ENCODE data around the gene CIDEA. TPM values are rescaled to one million over a fixed set of nuclear protein-coding genes. Genes with fewer than 3 reads are reported as not detected.

The CIDEA gene
- total RNA-seq, 4 donors from 2014 or later, result 17.5 to 72.2 (median 36.4) TPM

DNA sequence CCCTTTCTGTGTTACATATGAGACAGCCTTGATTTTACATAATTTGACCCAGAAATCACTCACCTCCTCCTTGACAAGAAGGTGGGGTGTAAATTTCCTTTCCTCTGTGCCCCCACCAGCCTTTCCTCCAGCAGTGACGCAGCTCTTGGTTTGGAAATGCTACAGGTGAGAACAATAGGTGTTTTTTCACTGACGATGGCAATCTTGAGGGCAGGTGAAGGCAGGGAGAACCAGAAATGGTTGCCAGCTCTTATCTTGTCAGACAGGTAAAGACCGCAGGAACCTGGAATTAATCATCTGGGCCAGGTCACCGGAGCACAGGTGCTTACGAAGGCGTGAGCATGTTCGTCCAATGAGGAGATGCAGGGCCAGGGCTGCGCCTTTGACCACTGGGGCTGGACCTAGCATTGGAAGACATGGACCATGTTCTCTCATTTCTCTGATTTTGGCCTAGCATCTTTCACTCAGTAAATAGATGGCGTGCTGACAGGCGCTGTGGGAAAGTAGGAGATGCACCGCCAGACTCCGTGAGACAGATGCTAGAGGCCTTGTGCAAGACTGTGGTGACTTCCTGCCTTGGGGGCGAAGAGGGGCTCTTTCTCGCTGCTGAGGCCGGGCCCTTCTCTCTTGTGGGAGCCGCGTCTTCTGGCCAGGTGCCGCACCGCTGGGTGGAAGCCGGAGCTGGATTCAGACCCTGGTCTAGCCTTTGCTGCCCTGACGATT is 4.0 kb downstream of the CIDEA start:
- peak overlapping the region; percentile 81 for H3K27ac ChIP-seq
- H3K4me1 ChIP-seq, result peaks cover 41% of the 10 kb centered on the region
- TF ChIP-seq EP300 (IDR thresholded peaks at IDR 0.05) (no peak), POLR2AphosphoS5 (IDR thresholded peaks at IDR 0.05) (no peak)
- TF ChIP-seq, protein P1, sequence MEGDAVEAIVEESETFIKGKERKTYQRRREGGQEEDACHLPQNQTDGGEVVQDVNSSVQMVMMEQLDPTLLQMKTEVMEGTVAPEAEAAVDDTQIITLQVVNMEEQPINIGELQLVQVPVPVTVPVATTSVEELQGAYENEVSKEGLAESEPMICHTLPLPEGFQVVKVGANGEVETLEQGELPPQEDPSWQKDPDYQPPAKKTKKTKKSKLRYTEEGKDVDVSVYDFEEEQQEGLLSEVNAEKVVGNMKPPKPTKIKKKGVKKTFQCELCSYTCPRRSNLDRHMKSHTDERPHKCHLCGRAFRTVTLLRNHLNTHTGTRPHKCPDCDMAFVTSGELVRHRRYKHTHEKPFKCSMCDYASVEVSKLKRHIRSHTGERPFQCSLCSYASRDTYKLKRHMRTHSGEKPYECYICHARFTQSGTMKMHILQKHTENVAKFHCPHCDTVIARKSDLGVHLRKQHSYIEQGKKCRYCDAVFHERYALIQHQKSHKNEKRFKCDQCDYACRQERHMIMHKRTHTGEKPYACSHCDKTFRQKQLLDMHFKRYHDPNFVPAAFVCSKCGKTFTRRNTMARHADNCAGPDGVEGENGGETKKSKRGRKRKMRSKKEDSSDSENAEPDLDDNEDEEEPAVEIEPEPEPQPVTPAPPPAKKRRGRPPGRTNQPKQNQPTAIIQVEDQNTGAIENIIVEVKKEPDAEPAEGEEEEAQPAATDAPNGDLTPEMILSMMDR (IDR thresholded peaks at IDR 0.05), result no peak

DNA sequence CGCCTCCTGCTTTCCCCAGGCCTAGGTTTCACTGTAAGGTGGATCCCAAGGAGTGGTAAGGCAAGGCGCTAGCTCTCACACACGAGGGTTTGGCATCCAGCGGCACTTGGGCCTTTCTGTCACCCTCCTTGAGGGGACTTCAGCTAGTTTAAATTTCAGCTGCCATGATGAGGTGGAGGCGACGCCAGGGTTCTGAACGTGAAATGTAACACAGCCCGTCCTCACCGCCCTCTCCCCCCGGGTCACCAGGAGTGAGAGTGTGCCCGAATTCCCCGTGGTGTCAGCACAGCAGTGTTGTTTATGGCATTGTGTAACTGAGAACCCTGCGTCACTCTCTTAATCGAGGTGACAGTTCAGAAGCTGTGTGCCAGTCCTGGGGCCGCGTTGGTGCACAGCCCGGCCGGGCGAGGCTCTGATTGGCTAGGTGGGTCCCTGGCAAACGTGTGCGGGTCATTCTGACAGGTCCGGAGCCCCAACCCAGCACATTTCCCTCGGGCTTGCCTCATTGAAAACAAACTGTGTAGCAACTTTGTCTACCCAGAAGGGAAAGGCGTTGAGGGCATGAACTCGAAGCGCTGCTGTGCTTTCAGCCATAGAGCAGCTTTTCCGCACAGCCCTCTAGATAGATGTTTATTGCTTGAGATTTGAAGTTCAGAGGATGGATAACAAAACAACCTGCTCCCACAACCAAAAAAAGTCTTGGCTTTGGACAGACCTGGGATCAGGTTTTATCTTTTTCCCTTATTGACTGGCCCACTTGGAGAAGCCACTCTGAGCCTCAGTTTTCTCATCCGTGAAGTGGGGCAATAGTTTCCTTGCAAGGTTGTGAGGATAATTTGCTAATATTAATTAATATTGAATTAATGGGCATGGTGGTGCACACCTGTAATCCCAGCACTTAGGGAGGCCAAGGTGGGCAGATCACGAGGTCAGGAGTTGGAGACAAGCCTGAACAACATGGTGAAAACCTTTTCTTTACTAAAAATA is 4.9 kb downstream of the CIDEA start:
- DNase-seq (ENCODE audit: low spot score in 2 of 2), result no peak
- Histone ChIP-seq H3K4me3 (no peak overlapping the region), H3K36me3 (no peaks in the 10 kb centered on the region), H3K9me3 (no peaks in the 10 kb centered on the region), H3K27me3 (peaks cover 10% of the 10 kb centered on the region), H3K27ac (peak overlapping the region; percentile 81), H3K4me1 (peaks cover 32% of the 10 kb centered on the region)
- 85% methylated on average over 19 of the region's 29 CpGs for WGBS
- TF ChIP-seq EP300 (IDR thresholded peaks at IDR 0.05) (no peak), POLR2A (IDR thresholded peaks at IDR 0.05) (no peak), POLR2AphosphoS5 (IDR thresholded peaks at IDR 0.05) (no peak)
- TF ChIP-seq, protein P1 (IDR thresholded peaks at IDR 0.05), result no peak

More for the DNA sequence above, 4.0 kb downstream of the CIDEA start:
- DNase-seq (ENCODE audit: low spot score in 2 of 2), result no peak
- Histone ChIP-seq H3K27me3 (peaks cover 18% of the 10 kb centered on the region), H3K36me3 (no peaks in the 10 kb centered on the region), H3K9me3 (no peaks in the 10 kb centered on the region), H3K4me3 (no peak overlapping the region)
- 82% methylated on average over 9 of the region's 21 CpGs for WGBS

DNA sequence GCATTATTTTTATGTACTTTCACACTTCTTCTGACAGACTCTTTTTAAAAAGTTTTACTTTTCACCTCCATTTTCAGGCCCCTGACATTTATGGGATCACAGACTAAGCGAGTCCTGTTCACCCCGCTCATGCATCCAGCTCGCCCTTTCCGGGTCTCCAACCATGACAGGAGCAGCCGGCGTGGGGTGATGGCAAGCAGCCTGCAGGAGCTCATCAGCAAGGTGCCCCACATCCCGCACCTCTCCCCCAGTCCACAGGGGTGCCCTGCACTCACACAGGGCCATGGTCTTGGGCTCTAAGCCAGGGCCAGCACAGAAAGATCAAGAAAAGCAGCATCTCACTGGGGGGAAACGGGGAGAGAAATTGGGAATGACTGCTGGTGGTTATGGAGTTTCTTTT is 8.6 kb downstream of the CIDEA start:
- Histone ChIP-seq H3K4me3 (no peak overlapping the region), H3K27ac (no peak overlapping the region), H3K4me1 (peaks cover 3% of the 10 kb centered on the region), H3K9me3 (no peaks in the 10 kb centered on the region), H3K36me3 (no peaks in the 10 kb centered on the region), H3K27me3 (no peaks in the 10 kb centered on the region)
- WGBS, result 85% methylated on average over 8 of the region's 8 CpGs
- DNase-seq (ENCODE audit: low spot score in 2 of 2), result no peak
- no peak for TF ChIP-seq POLR2AphosphoS5 (IDR thresholded peaks at IDR 0.05)
- TF ChIP-seq EP300 (IDR thresholded peaks at IDR 0.05), result no peak

DNA sequence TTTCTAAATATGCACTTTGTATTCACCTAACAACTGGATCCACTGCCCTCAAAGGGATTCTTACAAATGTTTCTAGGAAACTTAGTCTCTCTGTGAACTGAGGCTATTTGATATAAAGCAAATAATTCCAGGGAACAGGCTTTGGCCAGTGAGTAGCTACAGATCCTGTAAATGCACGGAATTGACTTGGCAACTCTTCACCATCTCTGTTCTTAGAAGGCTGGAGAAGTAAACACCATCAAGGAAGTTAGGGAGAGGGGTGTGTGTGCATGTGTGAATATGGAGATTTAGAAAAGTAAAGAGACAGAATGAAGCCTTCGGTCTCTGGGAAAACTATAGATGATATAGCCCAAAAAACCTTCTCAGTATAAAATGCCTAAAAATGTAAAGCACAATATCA is 10.7 kb downstream of the CIDEA start:
- no peak for DNase-seq (ENCODE audit: low spot score in 2 of 2)
- no peaks in the 10 kb centered on the region for H3K36me3 ChIP-seq
- WGBS, result 74% methylated on average over 2 of the region's 2 CpGs
- no peaks in the 10 kb centered on the region for H3K4me1 ChIP-seq
- TF ChIP-seq EP300 (IDR thresholded peaks at IDR 0.05) (no peak), POLR2A (IDR thresholded peaks at IDR 0.05) (no peak)
- H3K27me3 ChIP-seq, result no peaks in the 10 kb centered on the region
- H3K9me3 ChIP-seq, result no peaks in the 10 kb centered on the region
- no peak overlapping the region for H3K4me3 ChIP-seq
- no peak overlapping the region for H3K27ac ChIP-seq

DNA sequence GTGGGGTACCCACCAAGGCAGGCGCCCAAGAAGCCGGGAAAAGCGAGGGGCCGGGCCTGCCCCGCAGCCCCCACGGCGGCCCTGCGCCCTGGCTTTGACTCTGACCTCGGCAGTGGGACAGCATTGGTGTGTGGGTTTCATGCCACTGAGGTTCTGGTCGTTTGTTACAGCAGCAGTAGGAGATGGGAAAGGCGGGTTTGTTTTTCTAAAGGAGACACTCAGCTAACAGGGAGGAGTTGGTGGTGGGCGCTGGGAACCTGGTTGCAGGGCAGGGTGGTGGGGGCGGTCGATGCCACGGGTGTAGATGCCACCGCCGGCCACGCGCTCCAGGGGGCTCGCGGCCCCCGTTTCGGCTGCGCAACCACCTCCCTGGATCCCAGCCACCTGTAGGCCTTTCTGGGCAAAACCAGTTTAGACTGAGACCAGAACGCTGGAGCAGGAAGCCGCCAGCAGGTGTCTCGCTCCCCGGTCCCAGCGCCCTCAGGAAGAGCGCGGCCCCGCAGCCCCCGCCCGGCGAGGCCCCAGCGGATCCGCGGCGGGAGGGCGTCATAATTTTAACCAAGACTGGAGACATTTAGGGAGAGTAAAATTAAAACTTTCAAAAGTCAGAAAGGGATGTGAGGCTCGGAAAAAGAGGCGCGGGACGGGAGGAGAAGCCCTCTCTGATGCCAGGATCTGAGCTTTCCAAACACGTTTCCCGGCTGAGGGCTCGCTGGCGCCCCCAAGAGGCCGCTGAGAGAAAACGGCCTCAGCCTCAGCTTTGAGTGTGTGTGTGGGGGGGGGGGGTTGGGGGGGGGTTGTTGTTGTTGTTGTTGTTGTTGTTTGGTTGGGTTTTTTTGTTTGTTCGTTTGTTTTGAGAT is 17.4 kb downstream of the CIDEA start:
- H3K27me3 ChIP-seq, result no peaks in the 10 kb centered on the region
- WGBS, result 15% methylated on average over 39 of the region's 51 CpGs
- no peaks in the 10 kb centered on the region for H3K9me3 ChIP-seq
- peak overlapping the region; percentile 43 for H3K4me3 ChIP-seq
- DNase-seq (ENCODE audit: low spot score in 2 of 2), result no peak
- H3K36me3 ChIP-seq, result no peaks in the 10 kb centered on the region
- H3K4me1 ChIP-seq, result peaks cover 8% of the 10 kb centered on the region
- peak overlapping the region; percentile 26 for H3K27ac ChIP-seq
- TF ChIP-seq POLR2A (IDR thresholded peaks at IDR 0.05), result no peak
- TF ChIP-seq, protein P1 (IDR thresholded peaks at IDR 0.05), result peak; percentile 44 to 73
